H1 (cell line): ENCODE measurements around the gene FAM193B. TPM values are rescaled to one million over a fixed set of nuclear protein-coding genes. Genes with fewer than 3 reads are reported as not detected.

Source experiments
- CTCF ChIA-PET: fragments of 300-600 bp; sonication (Branson Sonifier 250); formaldehyde crosslinking; loops from one replicate; lab custom pipeline; 2021; ENCODE audit not compliant: partially characterized antibody; lab: Charles Lee
- POLR2A ChIA-PET: fragments of 300-600 bp; sonication (Branson Sonifier 250); formaldehyde crosslinking; loops from one replicate; lab custom pipeline; 2021; ENCODE audit warnings: inconsistent platforms; ENCODE audit not compliant: partially characterized antibody; lab: Charles Lee
- DNase-seq, 2 experiments: peaks; one replicate each; pipeline versions ENCODE4 v3.0.0 to v3.0.0-alpha.2; 2010 to 2022; ENCODE audit warnings: low spot score in 2 of 2, low read depth in 1 of 2, mixed read lengths in 1 of 2
- FAIRE-seq: peaks from 2 replicates; lab custom pipeline; 2011; peaks lifted over from hg19 to GRCh38; lab: Jason Lieb, UNC
- H2AFZ ChIP-seq: 2 replicates; pipeline ENCODE4 v1.8.1; 2012; ENCODE audit warnings: low read length, inconsistent platforms
- H2AK5ac ChIP-seq: 2 replicates; pipeline ENCODE4 v1.6.1; 2013; ENCODE audit warnings: low read depth, low read length
- H2BK120ac ChIP-seq: replicated peaks from 2 replicates; pipeline ENCODE3; 2013; ENCODE audit warnings: low read depth, low read length, inconsistent platforms
- H2BK12ac ChIP-seq: 2 replicates; pipeline ENCODE4 v1.6.1; 2013; ENCODE audit warnings: low read depth, low read length
- H2BK15ac ChIP-seq: 2 replicates; pipeline ENCODE4 v1.6.1; 2013; ENCODE audit warnings: low read length
- H2BK20ac ChIP-seq: 2 replicates; pipeline ENCODE4 v1.6.1; 2013; ENCODE audit warnings: low read length
- H2BK5ac ChIP-seq: 2 replicates; pipeline ENCODE4 v1.6.1; 2013; ENCODE audit warnings: low read depth, low read length
- H3K14ac ChIP-seq: 2 replicates; pipeline ENCODE4 v1.6.1; 2013; ENCODE audit warnings: inconsistent platforms; ENCODE audit not compliant: insufficient read length
- H3K18ac ChIP-seq: 2 replicates; pipeline ENCODE4 v1.6.1; 2013; ENCODE audit warnings: low read length; ENCODE audit errors: extremely low read depth
- H3K23ac ChIP-seq: 2 replicates; pipeline ENCODE4 v1.6.1; 2013; ENCODE audit warnings: inconsistent platforms; ENCODE audit not compliant: insufficient read length
- H3K23me2 ChIP-seq: 2 replicates; pipeline ENCODE4 v1.6.1; 2013; ENCODE audit warnings: low read depth, low read length
- H3K27ac ChIP-seq: 2 replicates; pipeline ENCODE4 v1.6.1; 2011; ENCODE audit warnings: low read depth, low read length, inconsistent platforms
- H3K27me3 ChIP-seq, 4 experiments: replicated peaks in 1 of 4; 1 replicate in 1 of 4; 2 replicates in 3 of 4; pipeline versions ENCODE4 v1.6.1 to v1.8.1; 2011 to 2013; ENCODE audit warnings: low read length in 3 of 4, mild to moderate bottlenecking in 3 of 4, inconsistent platforms in 2 of 4, mixed read lengths in 2 of 4, moderate library complexity in 1 of 4; ENCODE audit not compliant: control insufficient read depth in 3 of 4, insufficient read depth in 3 of 4; ENCODE audit errors: extremely low read depth in 1 of 4
- H3K36me3 ChIP-seq, 4 experiments: 2 replicates each; pipeline versions ENCODE4 v1.6.1 to v1.8.1; 2011 to 2013; ENCODE audit warnings: mild to moderate bottlenecking in 4 of 4, low read length in 3 of 4, moderate library complexity in 2 of 4, control low read depth in 1 of 4, inconsistent platforms in 1 of 4; ENCODE audit not compliant: insufficient read depth in 4 of 4, control insufficient read depth in 2 of 4
- H3K4ac ChIP-seq: replicated peaks from 2 replicates; pipeline ENCODE3; 2013; ENCODE audit warnings: low read length, low read depth, mixed read lengths, inconsistent platforms; ENCODE audit not compliant: insufficient read length
- H3K4me1 ChIP-seq, 4 experiments: replicated peaks in 1 of 4; 1 replicate in 1 of 4; 2 replicates in 3 of 4; pipeline versions ENCODE4 v1.6.1 to v1.8.1; 2011 to 2013; ENCODE audit warnings: low read length in 3 of 4, inconsistent platforms in 2 of 4, mixed read lengths in 1 of 4; ENCODE audit not compliant: insufficient read depth in 4 of 4, control insufficient read depth in 3 of 4
- H3K4me2 ChIP-seq, 2 experiments: 2 replicates each; pipeline versions ENCODE4 v1.6.1 to v1.8.1; 2011 to 2013; ENCODE audit warnings: low read depth in 2 of 2, low read length in 2 of 2, control low read depth in 1 of 2, inconsistent platforms in 1 of 2, mild to moderate bottlenecking in 1 of 2; ENCODE audit not compliant: insufficient read depth in 1 of 2
- H3K4me3 ChIP-seq, 4 experiments: fragments of 200-600, 300-600 bp in 1 of 4; sonication (generic), shearing (Covaris generic), sonication (Bioruptor Twin) in 1 of 4; 2 replicates each; pipeline versions ENCODE4 v1.5.1 to v1.8.1; 2011 to 2016; ENCODE audit warnings: low read length in 4 of 4, low read depth in 3 of 4, control low read depth in 2 of 4, inconsistent platforms in 2 of 4, mild to moderate bottlenecking in 2 of 4, mixed read lengths in 1 of 4, moderate library complexity in 1 of 4; ENCODE audit not compliant: insufficient read depth in 2 of 4; ENCODE audit errors: extremely low read depth in 1 of 4
- H3K56ac ChIP-seq: replicated peaks from 2 replicates; pipeline ENCODE3; 2013; ENCODE audit warnings: low read depth, mild to moderate bottlenecking, mixed read lengths, low read length, inconsistent platforms; ENCODE audit not compliant: insufficient read length
- H3K79me1 ChIP-seq: 2 replicates; pipeline ENCODE4 v1.6.1; 2013; ENCODE audit warnings: low read depth, low read length, control low read depth
- H3K79me2 ChIP-seq, 2 experiments: 2 replicates each; pipeline versions ENCODE4 v1.6.1 to v1.8.1; 2012 to 2013; ENCODE audit warnings: low read length in 2 of 2, mild to moderate bottlenecking in 2 of 2, inconsistent platforms in 1 of 2; ENCODE audit not compliant: insufficient read depth in 2 of 2, control insufficient read depth in 1 of 2
- H3K9ac ChIP-seq, 4 experiments: replicated peaks in 1 of 4; 1 replicate in 1 of 4; 2 replicates in 3 of 4; pipeline versions ENCODE4 v1.6.1 to v1.8.1; 2011 to 2013; ENCODE audit warnings: low read depth in 3 of 4, low read length in 3 of 4, control low read depth in 2 of 4, mild to moderate bottlenecking in 2 of 4, moderate library complexity in 2 of 4, inconsistent platforms in 1 of 4; ENCODE audit errors: extremely low read depth in 1 of 4
- H3K9me3 ChIP-seq, 2 experiments: 2 replicates each; pipeline versions ENCODE4 v1.6.1 to v1.8.1; 2012 to 2013; ENCODE audit warnings: mild to moderate bottlenecking in 2 of 2, moderate library complexity in 2 of 2, control low read depth in 1 of 2, inconsistent platforms in 1 of 2, low read depth in 1 of 2, low read length in 1 of 2, mixed read lengths in 1 of 2; ENCODE audit not compliant: insufficient read depth in 2 of 2
- H4K20me1 ChIP-seq, 2 experiments: replicated peaks in 1 of 2; 2 replicates each; pipeline versions ENCODE3 to v1.8.1; 2011 to 2013; ENCODE audit warnings: inconsistent platforms in 2 of 2, low read length in 2 of 2, mild to moderate bottlenecking in 1 of 2; ENCODE audit not compliant: insufficient read depth in 2 of 2, control insufficient read depth in 1 of 2
- H4K5ac ChIP-seq: 2 replicates; pipeline ENCODE4 v1.6.1; 2013; ENCODE audit warnings: low read length, low read depth, mixed read lengths, inconsistent platforms; ENCODE audit not compliant: insufficient read length
- H4K8ac ChIP-seq: 2 replicates; pipeline ENCODE4 v1.8.0; 2013; ENCODE audit warnings: mild to moderate bottlenecking, moderate library complexity, low read length, inconsistent platforms; ENCODE audit not compliant: insufficient read depth; ENCODE audit errors: extremely low read depth
- H4K91ac ChIP-seq: replicated peaks from 2 replicates; pipeline ENCODE3; 2013; ENCODE audit warnings: low read length, mixed read lengths, inconsistent platforms; ENCODE audit not compliant: insufficient read length
- BACH1 ChIP-seq: IDR thresholded peaks from 2 replicates; pipeline ENCODE4 v1.6.1; 2012; ENCODE audit warnings: low read length, improper control_type of control experiment
- CBX5 ChIP-seq: fragments of 300-800, 300-1000 bp; sonication (generic); IDR thresholded peaks from 2 replicates; pipeline ENCODE4 v1.7.1; 2016; ENCODE audit warnings: antibody characterized with exemption, low read length, low read depth
- POLR2AphosphoS5 ChIP-seq: IDR thresholded peaks from 2 replicates; pipeline ENCODE4 v1.6.1; 2011; ENCODE audit warnings: low read depth, low read length
- SRF ChIP-seq: IDR thresholded peaks from 2 replicates; pipeline ENCODE4 v1.6.1; 2011; ENCODE audit warnings: mild to moderate bottlenecking, low read depth, low read length, moderate library complexity
- WGBS, 2 experiments: shearing (Covaris generic) in 1 of 2; methylation state at CpG; one replicate each; pipeline versions ENCODE4 v1.1.6 to v1.1.7; 2013 to 2015; ENCODE audit warnings: low lambda C conversion rate in 2 of 2, mixed read lengths in 2 of 2, inconsistent platforms in 1 of 2, low coverage in 1 of 2, missing lambda C conversion rate in 1 of 2; ENCODE audit not compliant: insufficient replicate concordance in 2 of 2, insufficient coverage in 1 of 2, insufficient read length in 1 of 2; ENCODE audit errors: extremely low coverage in 1 of 2, missing lambda C conversion rate in 1 of 2; 5-methylcytosine and 5-hydroxymethylcytosine counted together
- polyA plus RNA-seq, 7 experiments: library from polyadenylated mRNA; depleted of rRNA in 3 of 7; stranded (reverse) in 5 of 7; unstranded in 2 of 7; fragments of >200 nt in 5 of 7; fragments of 200-250 nt in 2 of 7; gene quantifications; 1 replicate in 5 of 7; 2 replicates in 1 of 7; 4 replicates in 1 of 7; pipeline versions ENCODE4 v1.2.1 to v1.2.3, GENCODE V29; 2011 to 2013; ENCODE audit warnings: missing spikeins in 2 of 7, mixed read lengths in 2 of 7
- total RNA-seq: library from RNA; stranded (reverse); fragmentation: NEBNext Ultra II Directional; extraction: Animal tissue kit (Norgen Biotek cat#: 25700); gene quantifications from 2 replicates; pipeline ENCODE4 v1.2.1, GENCODE V29; 2021

The FAM193B gene
- total and polyA plus RNA-seq, 2 of the 8 experiments (the other 6 are each of a cell fraction or from before 2014, with no cell fraction given), result 49.9 to 69.8 TPM

GRCh38 chr5:177477701-177478477, 76.5 kb downstream of the FAM193B start:
- CTCF ChIA-PET, result interaction anchor here (0.9 to 10.4 kb wide), 12 partner anchors 9 to 106 kb away, joined by 3 to 162 read pairs (median 6); partner anchors contain the start of gene PDLIM7
- Histone ChIP-seq H3K79me2 (no peaks in the 10 kb centered on the region), H3K9ac (no peak overlapping the region; a peak in 1 of 7 replicates)

More at GRCh38 chr5:177477701-177478477, 76.5 kb downstream of the FAM193B start:
- H3K4me3 ChIP-seq, result no peak overlapping the region
- H2AK5ac ChIP-seq, result no peak overlapping the region
- H3K18ac ChIP-seq, result no peak overlapping the region
- no peak overlapping the region for H2BK20ac ChIP-seq
- H3K23ac ChIP-seq, result no peak overlapping the region
- no peak overlapping the region for H2BK12ac ChIP-seq
- H2BK120ac ChIP-seq, result no peak overlapping the region
- peaks cover 2% of the 10 kb centered on the region; the same call in 1 of the 2 replicates for H3K79me1 ChIP-seq
- H4K5ac ChIP-seq, result no peak overlapping the region
- no peak overlapping the region for H2BK15ac ChIP-seq
- no peaks in the 10 kb centered on the region; a peak in 1 of 8 replicates for H3K36me3 ChIP-seq
- H3K27me3 ChIP-seq, result no peaks in the 10 kb centered on the region
- peaks cover 0 to 3% of the 10 kb centered on the region in 2 experiments for H4K20me1 ChIP-seq
- H3K4me1 ChIP-seq, result peaks cover 0 to 18% (median 11%) of the 10 kb centered on the region in 4 experiments; a peak in 6 of 7 replicates
- no peak overlapping the region for H4K91ac ChIP-seq
- DNase-seq, result no peak
- no peak overlapping the region for H3K4ac ChIP-seq
- no peak overlapping the region for H3K14ac ChIP-seq
- POLR2A ChIA-PET, result interaction anchor here (0.7 to 67.5 kb wide), 9 partner anchors 2 to 112 kb away, joined by 3 to 3349 read pairs (median 5); partner anchors contain the start of genes DBN1, DDX41, DOK3 and PDLIM7
- WGBS, 2 experiments, result 88% methylated on average over 13 of the region's 13 CpGs; no CpG with 5 or more reads in 1 of the 2 experiments
- H4K8ac ChIP-seq, result no peak overlapping the region
- no peak overlapping the region for H2AFZ ChIP-seq
- H3K9me3 ChIP-seq, result no peaks in the 10 kb centered on the region
- no peak overlapping the region for H3K27ac ChIP-seq
- no peak for TF ChIP-seq BACH1
- TF ChIP-seq POLR2AphosphoS5, result no peak
- no peak for TF ChIP-seq SRF
- TF ChIP-seq CBX5, result no peak
- TF ChIP-seq, all 59 proteins: peak for 0
- Histone ChIP-seq H3K23me2 (peaks cover 3% of the 10 kb centered on the region), H3K56ac (no peak overlapping the region), H3K4me2 (no peak overlapping the region), H2BK5ac (no peak overlapping the region)
- no peak for FAIRE-seq
